NT2/D1 (cell line): ENCODE results near the gene CAMTA1.

Experiments used
- YY1 ChIP-seq: IDR thresholded peaks from 2 replicates; pipeline ENCODE4 v1.6.1; 2011; ENCODE audit not compliant: insufficient read length, insufficient read depth
- ZNF274 ChIP-seq: IDR thresholded peaks from 2 replicates; pipeline ENCODE4 v1.6.1; 2011; ENCODE audit warnings: mild to moderate bottlenecking, low read depth, low read length

- TF ChIP-seq YY1 = no peak
- no peak for TF ChIP-seq ZNF274
These were observed 565.5 kb downstream of the CAMTA1 start for GRCh38 chr1:7350804-7351203.
